HepG2 (cell line): Measurements from ENCODE around the gene R3HCC1L. TPM values are rescaled to one million over a fixed set of nuclear protein-coding genes. Genes with fewer than 3 reads are reported as not detected.

Source experiments
- ATAC-seq: fragments of 200-7000 bp; cut with Tn5 transposase; 3 replicates; pipeline ENCODE4 v1.9.1; 2020; ENCODE audit warnings: mild to moderate bottlenecking, moderate library complexity
- BruUV-seq: library from RNA; stranded (reverse); fragments of 400-500 nt; replicated peaks from 2 replicates; lab custom pipeline; 2021; lab: Mats Ljungman, UMichigan
- CTCF ChIA-PET: fragments of 300-600 bp; formaldehyde crosslinking; extraction: SDS; loops from one replicate; lab custom pipeline; 2021; ENCODE audit warnings: low total read pairs, inconsistent platforms, low intra/inter-chr PET ratio; lab: Yijun Ruan, JAX
- POLR2A ChIA-PET: fragments of 350-600 bp; sonication (Branson Sonifier 250); formaldehyde crosslinking; loops from one replicate; lab custom pipeline; 2020; ENCODE audit warnings: antibody characterized with exemption, inconsistent platforms; lab: Yijun Ruan, JAX
- DNase-seq: peaks from one replicate; pipeline ENCODE4 v3.0.0-alpha.2; 2015; ENCODE audit warnings: low spot score
- FAIRE-seq: peaks from 3 replicates; lab custom pipeline; 2011; peaks lifted over from hg19 to GRCh38; lab: Jason Lieb, UNC
- H2AFZ ChIP-seq: one replicate; pipeline ENCODE4 v1.6.1; 2011; ENCODE audit warnings: low read length, inconsistent platforms
- H3K27ac ChIP-seq: fragments of 300-600 bp; 3 replicates; pipeline ENCODE4 v1.8.0; 2011; ENCODE audit warnings: mixed run types, mild to moderate bottlenecking, mixed read lengths, low read length, inconsistent platforms; ENCODE audit not compliant: insufficient read depth; ENCODE audit errors: extremely low read length
- H3K27me3 ChIP-seq, 2 experiments: fragments of 200-600 bp in 1 of 2; 2 replicates in 1 of 2; 3 replicates in 1 of 2; pipeline versions ENCODE4 v1.6.0 to v1.8.0; 2011; ENCODE audit warnings: low read length in 2 of 2, mild to moderate bottlenecking in 2 of 2, moderate library complexity in 2 of 2, inconsistent platforms in 1 of 2; ENCODE audit not compliant: insufficient read depth in 2 of 2, control insufficient read depth in 1 of 2
- H3K36me3 ChIP-seq, 2 experiments: fragments of 200-600 bp in 1 of 2; replicated peaks in 1 of 2; 2 replicates in 1 of 2; 3 replicates in 1 of 2; pipeline versions ENCODE4 v1.5.1 to v1.8.0; 2011; ENCODE audit warnings: low read length in 2 of 2, inconsistent platforms in 1 of 2; ENCODE audit not compliant: insufficient read depth in 2 of 2, control insufficient read depth in 1 of 2
- H3K4me1 ChIP-seq: 2 replicates; pipeline ENCODE4 v1.5.1; 2012; ENCODE audit warnings: low read length, inconsistent platforms; ENCODE audit not compliant: insufficient read depth
- H3K4me2 ChIP-seq: 2 replicates; pipeline ENCODE4 v1.6.0; 2011; ENCODE audit warnings: low read depth, low read length, inconsistent platforms
- H3K4me3 ChIP-seq, 3 experiments: fragments of 200-600 bp in 1 of 3; sonication (generic), shearing (Covaris generic) in 1 of 3; replicated peaks in 1 of 3; 2 replicates each; pipeline ENCODE4 v1.5.1; 2011 to 2016; ENCODE audit warnings: low read length in 3 of 3, inconsistent platforms in 2 of 3, low read depth in 2 of 3, mild to moderate bottlenecking in 2 of 3, control low read depth in 1 of 3, mixed read lengths in 1 of 3; ENCODE audit not compliant: insufficient read depth in 1 of 3
- H3K79me2 ChIP-seq: one replicate; pipeline ENCODE4 v1.6.1; 2011; ENCODE audit warnings: low read length, inconsistent platforms; ENCODE audit not compliant: insufficient read depth
- H3K9ac ChIP-seq: 2 replicates; pipeline ENCODE4 v1.6.0; 2011; ENCODE audit warnings: mild to moderate bottlenecking, low read depth, low read length, inconsistent platforms; ENCODE audit not compliant: insufficient read depth
- H3K9me3 ChIP-seq: 2 replicates; pipeline ENCODE4 v1.5.1; 2012; ENCODE audit warnings: mild to moderate bottlenecking, low read length
- H4K20me1 ChIP-seq: 2 replicates; pipeline ENCODE4 v1.6.0; 2011; ENCODE audit warnings: inconsistent platforms, mild to moderate bottlenecking, low read length, moderate library complexity; ENCODE audit not compliant: insufficient read depth
- CEBPZ ChIP-seq: IDR thresholded peaks from 2 replicates; pipeline ENCODE4 v1.6.1; 2012; ENCODE audit warnings: low read length, improper control_type of control experiment
- DNMT3B ChIP-seq: conservative IDR thresholded peaks from 2 replicates; pipeline ENCODE4 v1.6.1; 2016; ENCODE audit warnings: missing biosample characterization, control low read depth
- ZBTB39 ChIP-seq: sonication (generic); formaldehyde crosslinking; IDR thresholded peaks from 2 replicates; pipeline ENCODE4 v1.5.0; 2020; ENCODE audit warnings: missing genetic modification reagents
- ZNF619 ChIP-seq: sonication (generic); formaldehyde crosslinking; IDR thresholded peaks from 2 replicates; pipeline ENCODE4 v1.4.0; 2020; ENCODE audit warnings: mild to moderate bottlenecking, missing genetic modification reagents
- ZNF766 ChIP-seq: sonication (generic); formaldehyde crosslinking; IDR thresholded peaks from 2 replicates; pipeline ENCODE4 v1.5.0; 2020; ENCODE audit warnings: missing genetic modification reagents, borderline replicate concordance
- ZNF790 ChIP-seq: sonication (generic); formaldehyde crosslinking; IDR thresholded peaks from 2 replicates; pipeline ENCODE4 v1.8.0; 2022; ENCODE audit warnings: missing genetic modification reagents, mild to moderate bottlenecking, borderline replicate concordance
- WGBS: methylation state at CpG from one replicate; pipeline ENCODE4 v1.1.6; 2017; ENCODE audit warnings: low lambda C conversion rate; 5-methylcytosine and 5-hydroxymethylcytosine counted together
- in situ Hi-C: cut with HindIII; loops from 2 replicates; pipeline ENCODE4 v1.10.0; 2017; ENCODE audit warnings: low pct_unique_long_range_greater_than_20kb; ENCODE audit not compliant: extremely low pct_ligation_motif_present
- intact Hi-C: fragments of 100-400 bp; cut with micrococcal nuclease; formaldehyde crosslinking; loops from one replicate; pipeline ENCODE4 v1.10.0; 2022; ENCODE audit not compliant: unreplicated experiment
- polyA plus RNA-seq, 8 experiments: library from polyadenylated mRNA; depleted of rRNA in 3 of 8; stranded (reverse) in 7 of 8; unstranded in 1 of 8; fragments of >200 nt; fragmentation: Illumina TruSeq in 4 of 8; extraction: Trizol in 4 of 8; gene quantifications; 2 replicates each; pipeline versions ENCODE4 v1.2.1 to v1.2.3, GENCODE V29; 2011 to 2016; ENCODE audit warnings: low read depth in 4 of 8, missing spikeins in 1 of 8, mixed read lengths in 1 of 8; ENCODE audit not compliant: insufficient read depth in 1 of 8
- total RNA-seq, 5 experiments: library from RNA; depleted of rRNA; stranded (reverse); fragments of >200 nt; fragmentation: Illumina TruSeq; extraction: Trizol; gene quantifications; 2 replicates each; pipeline ENCODE4 v1.2.3, GENCODE V29; 2016; ENCODE audit warnings: low read depth in 1 of 5
- TF ChIP-seq, protein P1 (sequence below): IDR thresholded peaks from 2 replicates; pipeline ENCODE4 v1.6.1; 2016; ENCODE audit warnings: low read depth, control low read depth
- TF ChIP-seq, protein P2 (sequence below): sonication (generic); formaldehyde crosslinking; IDR thresholded peaks from 2 replicates; pipeline ENCODE4 v1.8.1; 2023; ENCODE audit warnings: missing genetic modification reagents, inconsistent platforms, borderline replicate concordance

Gene R3HCC1L
- total and polyA plus RNA-seq, 2 of the 13 experiments (the other 11 are each of a cell fraction or from before 2014, with no cell fraction given): 6.5 to 12.2 TPM

DNA sequence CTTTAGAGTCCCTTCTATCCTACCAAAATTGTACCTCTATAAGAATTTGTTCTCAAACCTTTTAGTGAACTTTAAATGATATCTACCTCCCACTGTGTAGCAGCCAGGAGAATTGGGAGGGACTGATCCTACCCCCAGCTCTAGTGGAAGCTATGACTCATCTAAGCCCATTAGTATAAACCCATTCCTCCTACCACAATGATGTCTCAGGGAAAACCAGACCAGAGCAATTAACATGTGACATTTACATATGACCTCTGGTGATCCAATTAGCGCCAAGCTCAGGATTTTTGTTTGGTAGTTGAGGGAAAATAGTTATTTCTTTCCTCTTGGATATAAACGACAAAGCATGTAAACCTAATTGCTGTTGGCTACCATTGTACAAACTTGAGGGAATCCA, 33.1 kb upstream of the R3HCC1L start:
- Histone ChIP-seq H3K4me3 (no peak overlapping the region), H4K20me1 (no peaks in the 10 kb centered on the region), H3K9me3 (no peaks in the 10 kb centered on the region), H3K79me2 (no peaks in the 10 kb centered on the region), H3K27ac (no peak overlapping the region), H3K36me3 (no peaks in the 10 kb centered on the region), H3K9ac (no peak overlapping the region), H3K27me3 (peaks cover 1 to 22% of the 10 kb centered on the region in 2 experiments; a peak in 3 of 5 replicates), H3K4me1 (no peaks in the 10 kb centered on the region), H3K4me2 (no peak overlapping the region), H2AFZ (no peak overlapping the region)
- ATAC-seq (no peak), FAIRE-seq (no peak), DNase-seq (no peak)
- TF ChIP-seq ZBTB39 (CRISPR knock-in tag) (no peak), ZNF790 (CRISPR knock-in tag) (no peak), CEBPZ (no peak), ZNF619 (CRISPR knock-in tag) (no peak), ZNF766 (CRISPR knock-in tag) (no peak), DNMT3B (no peak)
- TF ChIP-seq, protein P1, sequence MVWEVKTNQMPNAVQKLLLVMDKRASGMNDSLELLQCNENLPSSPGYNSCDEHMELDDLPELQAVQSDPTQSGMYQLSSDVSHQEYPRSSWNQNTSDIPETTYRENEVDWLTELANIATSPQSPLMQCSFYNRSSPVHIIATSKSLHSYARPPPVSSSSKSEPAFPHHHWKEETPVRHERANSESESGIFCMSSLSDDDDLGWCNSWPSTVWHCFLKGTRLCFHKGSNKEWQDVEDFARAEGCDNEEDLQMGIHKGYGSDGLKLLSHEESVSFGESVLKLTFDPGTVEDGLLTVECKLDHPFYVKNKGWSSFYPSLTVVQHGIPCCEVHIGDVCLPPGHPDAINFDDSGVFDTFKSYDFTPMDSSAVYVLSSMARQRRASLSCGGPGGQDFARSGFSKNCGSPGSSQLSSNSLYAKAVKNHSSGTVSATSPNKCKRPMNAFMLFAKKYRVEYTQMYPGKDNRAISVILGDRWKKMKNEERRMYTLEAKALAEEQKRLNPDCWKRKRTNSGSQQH: no peak
- TF ChIP-seq, protein P2, sequence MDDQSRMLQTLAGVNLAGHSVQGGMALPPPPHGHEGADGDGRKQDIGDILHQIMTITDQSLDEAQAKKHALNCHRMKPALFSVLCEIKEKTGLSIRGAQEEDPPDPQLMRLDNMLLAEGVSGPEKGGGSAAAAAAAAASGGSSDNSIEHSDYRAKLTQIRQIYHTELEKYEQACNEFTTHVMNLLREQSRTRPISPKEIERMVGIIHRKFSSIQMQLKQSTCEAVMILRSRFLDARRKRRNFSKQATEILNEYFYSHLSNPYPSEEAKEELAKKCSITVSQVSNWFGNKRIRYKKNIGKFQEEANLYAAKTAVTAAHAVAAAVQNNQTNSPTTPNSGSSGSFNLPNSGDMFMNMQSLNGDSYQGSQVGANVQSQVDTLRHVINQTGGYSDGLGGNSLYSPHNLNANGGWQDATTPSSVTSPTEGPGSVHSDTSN (CRISPR knock-in tag): no peak
- POLR2A ChIA-PET: no interaction called here
- intact Hi-C loops (no loop called here), in situ Hi-C loops (no loop called here)
- 0% methylated on average over 2 of the region's 2 CpGs for WGBS
- CTCF ChIA-PET: no interaction called here
- BruUV-seq: no TSS peak
